IPS DF 4.7 (cell line): Measurements from ENCODE around the gene GFM2.
"Not testable (repeated sequence)": the region's sequence is repeated elsewhere in the genome, so short reads cannot be mapped to it uniquely, and the experiment has no call there.

Experiments used
- DNase-seq: peaks from one replicate; pipeline ENCODE4 v3.0.0-alpha.2; 2013; ENCODE audit warnings: low spot score; ENCODE audit errors: extremely low read depth

The GFM2 gene, protein sequence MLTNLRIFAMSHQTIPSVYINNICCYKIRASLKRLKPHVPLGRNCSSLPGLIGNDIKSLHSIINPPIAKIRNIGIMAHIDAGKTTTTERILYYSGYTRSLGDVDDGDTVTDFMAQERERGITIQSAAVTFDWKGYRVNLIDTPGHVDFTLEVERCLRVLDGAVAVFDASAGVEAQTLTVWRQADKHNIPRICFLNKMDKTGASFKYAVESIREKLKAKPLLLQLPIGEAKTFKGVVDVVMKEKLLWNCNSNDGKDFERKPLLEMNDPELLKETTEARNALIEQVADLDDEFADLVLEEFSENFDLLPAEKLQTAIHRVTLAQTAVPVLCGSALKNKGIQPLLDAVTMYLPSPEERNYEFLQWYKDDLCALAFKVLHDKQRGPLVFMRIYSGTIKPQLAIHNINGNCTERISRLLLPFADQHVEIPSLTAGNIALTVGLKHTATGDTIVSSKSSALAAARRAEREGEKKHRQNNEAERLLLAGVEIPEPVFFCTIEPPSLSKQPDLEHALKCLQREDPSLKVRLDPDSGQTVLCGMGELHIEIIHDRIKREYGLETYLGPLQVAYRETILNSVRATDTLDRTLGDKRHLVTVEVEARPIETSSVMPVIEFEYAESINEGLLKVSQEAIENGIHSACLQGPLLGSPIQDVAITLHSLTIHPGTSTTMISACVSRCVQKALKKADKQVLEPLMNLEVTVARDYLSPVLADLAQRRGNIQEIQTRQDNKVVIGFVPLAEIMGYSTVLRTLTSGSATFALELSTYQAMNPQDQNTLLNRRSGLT

DNA sequence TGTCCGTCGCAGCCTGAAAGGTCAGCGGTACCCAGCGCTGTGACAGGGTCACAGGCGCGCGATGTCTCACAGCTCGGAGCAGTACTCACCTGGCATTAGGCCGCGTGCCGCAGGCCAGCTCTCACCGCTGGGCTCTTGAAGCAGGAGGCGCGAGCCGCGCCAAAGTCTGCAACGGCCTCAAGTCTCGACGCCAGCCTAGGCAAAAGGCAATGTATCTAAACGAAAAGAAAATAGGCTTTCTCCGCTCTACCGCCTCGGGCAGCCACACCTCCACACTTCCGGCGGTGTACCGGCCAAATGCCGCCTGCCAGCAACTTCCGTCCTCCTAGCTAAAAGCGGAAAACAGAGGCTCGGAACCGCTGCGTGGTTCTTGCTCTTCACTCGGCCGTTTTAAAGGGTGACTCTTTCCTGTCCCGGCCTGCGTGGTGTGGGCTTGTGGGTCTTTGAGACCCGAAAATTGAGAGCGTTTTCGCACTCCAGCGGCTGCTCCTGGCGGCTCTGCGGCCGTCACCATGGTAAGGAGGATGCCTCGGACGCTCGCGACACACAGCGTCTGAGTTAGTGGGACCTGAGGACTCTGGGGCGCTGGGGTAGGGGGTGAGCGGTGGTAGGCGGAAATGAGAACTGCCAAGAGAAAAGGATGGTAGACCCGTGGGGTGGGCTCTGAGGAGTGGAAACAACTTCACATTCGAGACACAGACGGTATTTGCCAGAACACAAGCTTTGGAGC is at the start of gene GFM2, which contains the start of gene NSA2:
Gene GFM2, minus strand, starts transcription at position 269 of the 730 bp plus-strand sequence. CDS start 3,375 bp downstream, outside the sequence.
Gene NSA2, plus strand, starts transcription at position 401 of the 730 bp plus-strand sequence. Its CDS starts 112 bp downstream, at position 513.
- peak; percentile 86 for DNase-seq

GRCh38 chr5:74810915-74811314 is 44.0 kb upstream of the GFM2 start:
- DNase-seq = no peak

DNA sequence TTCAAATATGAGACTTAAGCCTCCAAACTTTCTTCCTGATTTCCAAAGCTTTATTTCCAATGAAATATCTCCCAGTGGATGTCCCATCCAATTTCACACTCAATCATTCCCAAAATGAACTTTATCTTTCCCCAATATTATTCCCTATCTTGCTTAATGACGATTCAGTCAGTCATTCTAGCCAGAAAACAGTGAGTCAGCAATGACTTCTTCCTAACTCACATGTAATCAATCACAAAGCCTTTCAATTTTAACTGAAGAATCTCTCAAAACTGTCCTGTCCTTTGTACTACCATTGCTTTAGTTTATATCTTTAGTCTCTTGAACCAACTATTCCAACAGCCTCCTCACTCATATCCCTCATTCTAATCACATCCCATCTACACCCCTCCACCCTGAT is 35.0 kb upstream of the GFM2 start:
- DNase-seq = no peak

DNA sequence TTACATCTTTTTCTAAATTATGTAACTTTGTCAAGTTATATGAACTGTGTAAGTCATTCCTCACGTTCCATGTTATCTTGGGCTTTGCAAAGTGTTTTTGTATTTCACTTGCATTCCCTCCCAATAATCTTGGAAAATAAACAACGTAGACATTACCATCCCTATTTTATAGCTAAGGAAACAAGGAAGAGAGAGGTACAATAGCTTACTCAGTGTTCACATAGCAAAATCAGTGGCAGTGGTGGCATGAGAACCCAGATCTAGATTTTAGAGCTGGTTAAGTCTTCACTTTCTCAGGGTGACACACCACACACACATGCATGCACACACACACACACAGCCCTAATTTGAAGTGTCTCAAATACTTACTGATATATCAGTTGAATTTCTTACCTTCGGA is 34.3 kb upstream of the GFM2 start:
- DNase-seq = no peak

GRCh38 chr5:74798977-74799911 is 32.3 kb upstream of the GFM2 start:
- DNase-seq = no peak

- DNase-seq = not testable (repeated sequence)
Observed at GRCh38 chr5:74791669-74792068, 24.8 kb upstream of the GFM2 start.

DNA sequence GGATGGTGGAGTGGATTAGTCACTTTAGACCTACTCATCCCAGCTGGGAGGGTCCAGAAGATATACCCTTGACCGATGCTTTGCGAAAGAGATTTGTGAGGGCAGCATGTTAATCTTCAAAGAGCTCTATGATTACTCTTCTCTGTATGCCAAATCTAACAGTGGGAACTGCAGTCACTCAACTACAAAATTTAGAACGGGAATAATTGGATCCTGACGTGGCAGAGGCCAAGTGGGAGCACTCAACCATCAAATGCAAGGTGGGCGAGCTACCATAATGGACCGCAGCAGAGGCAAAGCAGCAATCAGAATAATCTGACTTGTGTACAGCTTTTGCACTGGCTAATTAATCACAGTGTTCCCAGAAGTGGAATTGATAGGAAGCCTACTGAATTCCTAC is 20.5 kb upstream of the GFM2 start:
- DNase-seq = no peak

DNA sequence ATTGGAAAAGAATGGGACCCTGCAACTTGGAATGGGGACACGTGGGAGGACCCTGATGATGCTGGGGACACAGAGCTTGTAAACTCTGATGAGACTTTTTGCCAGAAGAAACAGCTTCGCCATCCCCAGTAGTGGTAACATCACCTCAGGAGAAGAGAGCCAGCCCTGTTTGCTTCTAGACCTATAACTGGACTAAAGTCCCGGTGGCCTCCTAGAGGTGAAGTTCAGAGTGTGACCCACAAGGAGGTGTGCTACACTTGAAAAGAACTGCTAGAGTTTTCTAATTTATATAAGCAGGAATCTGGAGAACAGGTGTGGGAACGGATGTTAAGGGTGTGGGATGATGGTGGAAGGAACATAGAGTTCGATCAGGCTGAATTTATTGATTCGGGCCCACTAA is 19.9 kb upstream of the GFM2 start:
- no peak for DNase-seq

DNA sequence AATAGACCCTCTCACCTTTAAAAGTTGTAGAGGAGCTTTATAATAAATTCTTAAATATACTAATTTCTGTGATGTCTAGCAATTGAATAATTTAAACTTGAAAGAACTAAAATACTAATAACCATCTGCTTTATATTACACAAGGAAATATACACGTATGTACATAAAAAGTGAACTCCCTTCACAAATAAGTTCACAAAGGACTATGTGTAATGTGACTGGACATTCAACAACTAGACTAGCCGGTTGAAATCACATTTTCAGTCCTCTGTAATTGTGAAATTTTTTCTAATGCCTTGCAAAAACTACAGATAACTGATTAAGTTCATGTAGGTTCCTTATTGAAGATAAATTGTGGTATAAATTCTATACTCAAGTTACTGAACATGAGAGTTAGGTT is 11.7 kb upstream of the GFM2 start:
- no peak for DNase-seq

DNA sequence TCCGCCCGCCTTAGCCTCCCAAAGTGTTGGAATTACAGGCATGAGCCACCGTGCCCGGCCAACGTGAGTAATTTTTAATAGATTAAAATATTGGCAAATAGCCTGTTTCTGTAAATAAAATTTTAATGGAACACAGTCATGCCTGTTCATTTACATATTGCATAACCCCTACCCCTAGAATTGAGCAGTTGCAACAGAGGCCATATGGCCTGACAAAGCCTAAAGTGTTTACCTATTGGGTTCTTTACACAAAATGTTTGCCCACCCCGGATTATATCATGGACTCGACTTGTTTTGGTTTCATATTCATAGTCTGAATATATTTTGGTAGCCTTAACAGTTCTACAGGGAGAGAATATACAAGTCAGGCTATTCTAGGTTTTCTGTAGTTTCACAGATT is 5.4 kb upstream of the GFM2 start:
- DNase-seq = no peak

DNA sequence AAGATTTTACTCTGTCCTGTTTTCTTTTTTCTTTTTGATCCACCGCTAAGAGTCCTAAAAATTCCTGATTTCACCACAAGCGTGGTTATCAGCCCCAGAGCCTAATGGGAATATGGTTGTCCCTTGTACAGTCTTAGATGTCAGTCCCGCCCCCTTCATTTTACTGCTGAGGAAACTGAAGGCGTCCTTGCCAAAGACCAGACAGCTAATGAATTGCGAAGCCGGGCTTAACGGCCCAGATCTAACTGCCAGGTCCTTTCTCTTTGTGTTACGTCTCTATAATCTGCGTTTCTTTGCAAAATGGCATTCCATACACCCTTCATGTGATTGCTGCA is 629 bp upstream of the GFM2 start:
- DNase-seq = no peak

DNA sequence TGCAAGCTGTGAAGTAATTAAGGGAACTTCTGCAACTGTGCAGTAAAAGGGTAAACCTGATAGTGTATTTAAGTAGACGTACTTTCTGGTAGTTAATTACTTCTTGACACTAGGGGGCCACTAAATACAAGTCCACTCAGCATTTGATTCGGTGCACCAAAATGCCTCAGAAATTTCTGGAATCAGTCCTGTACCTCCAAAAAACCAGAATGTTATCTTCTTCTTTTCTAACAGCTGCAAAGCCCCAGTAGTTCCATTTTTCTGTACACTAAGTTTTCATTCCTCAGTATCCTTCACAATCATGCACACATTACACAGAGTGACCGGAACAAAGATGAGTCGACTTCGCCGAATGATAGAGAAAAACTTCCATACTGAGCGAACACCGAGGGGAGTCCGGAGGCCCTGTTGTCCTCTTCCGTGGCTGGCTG is 484 bp downstream of the GFM2 start:
- no peak for DNase-seq

- no peak for DNase-seq
Observed at GRCh38 chr5:74765929-74766328, 988 bp downstream of the GFM2 start.

- no peak for DNase-seq
Observed at GRCh38 chr5:74765201-74765600, 1.7 kb downstream of the GFM2 start.

DNA sequence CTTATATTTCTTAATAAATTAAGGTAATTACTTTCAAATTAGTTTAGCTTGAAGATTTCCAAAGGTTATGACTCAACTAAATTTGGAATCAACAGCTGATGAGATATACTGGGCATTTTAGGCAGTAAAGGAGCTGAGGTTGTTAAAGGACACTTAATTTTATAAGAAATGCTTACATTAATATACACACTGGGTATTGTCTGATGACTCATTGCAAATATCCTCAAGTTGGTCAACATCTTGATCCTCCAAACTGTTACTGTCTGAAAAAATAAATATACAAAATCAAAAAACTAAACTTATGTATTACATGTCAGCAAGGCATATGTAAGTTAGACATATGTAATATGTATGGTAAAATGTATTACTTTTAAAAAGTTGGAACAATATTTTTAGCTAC is 3.4 kb downstream of the GFM2 start:
- DNase-seq = no peak

DNA sequence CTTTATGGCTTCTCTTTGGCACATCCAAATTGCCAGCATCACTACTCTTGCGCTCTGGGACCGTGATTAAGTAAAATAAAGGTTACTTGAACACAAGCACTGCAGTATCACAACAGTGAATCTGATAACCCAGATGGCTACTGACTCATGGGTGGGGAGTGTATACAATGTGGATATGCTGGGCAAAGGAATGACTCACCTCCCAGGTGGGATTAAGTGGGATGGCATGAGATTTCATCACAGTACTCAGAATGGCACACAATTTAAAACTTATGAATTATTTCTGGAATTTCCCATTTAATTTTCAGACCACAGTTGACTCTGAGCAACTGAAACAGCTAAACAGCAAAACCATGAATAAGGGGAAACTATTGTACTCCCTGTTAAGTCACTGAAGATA is 4.3 kb downstream of the GFM2 start:
- DNase-seq = no peak

DNA sequence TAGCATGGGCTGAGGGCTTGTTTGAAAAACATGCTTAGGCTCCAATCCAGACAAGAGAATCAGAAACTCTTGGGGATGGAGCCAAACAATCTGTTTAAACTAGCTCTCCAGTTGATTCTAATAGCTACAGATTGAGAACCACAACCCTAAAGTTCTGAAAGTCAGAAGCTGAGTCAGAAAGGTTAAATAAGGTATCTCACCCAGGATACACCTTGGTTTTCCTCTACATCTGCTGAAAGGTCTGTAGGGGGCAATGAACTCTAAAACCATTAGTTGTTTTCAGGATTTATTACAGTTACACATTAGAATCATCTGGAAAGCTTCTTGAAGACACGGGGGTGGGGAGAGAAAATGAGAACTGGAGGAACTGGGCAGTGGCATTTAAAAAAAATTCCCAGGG is 5.7 kb downstream of the GFM2 start:
- no peak for DNase-seq

- not testable (repeated sequence) for DNase-seq
Observed at GRCh38 chr5:74748742-74749141, 18.2 kb downstream of the GFM2 start.

DNA sequence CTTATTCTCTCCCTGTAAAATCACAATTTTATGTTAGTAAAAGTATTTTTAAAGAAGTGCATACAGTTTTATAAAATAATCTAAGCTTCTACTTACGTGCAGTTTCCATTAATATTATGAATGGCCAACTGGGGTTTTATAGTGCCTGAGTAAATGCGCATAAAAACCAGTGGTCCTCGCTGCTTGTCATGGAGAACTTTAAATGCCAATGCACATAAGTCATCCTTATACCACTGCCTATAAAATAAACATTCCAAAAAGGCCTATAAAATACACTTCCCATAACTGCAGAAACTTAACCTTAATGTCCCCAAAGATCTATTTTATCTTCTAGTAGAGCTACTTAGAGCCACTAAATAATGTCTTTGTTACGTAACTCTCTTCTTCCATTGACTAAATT is 28.5 kb downstream of the GFM2 start:
- no peak for DNase-seq

DNA sequence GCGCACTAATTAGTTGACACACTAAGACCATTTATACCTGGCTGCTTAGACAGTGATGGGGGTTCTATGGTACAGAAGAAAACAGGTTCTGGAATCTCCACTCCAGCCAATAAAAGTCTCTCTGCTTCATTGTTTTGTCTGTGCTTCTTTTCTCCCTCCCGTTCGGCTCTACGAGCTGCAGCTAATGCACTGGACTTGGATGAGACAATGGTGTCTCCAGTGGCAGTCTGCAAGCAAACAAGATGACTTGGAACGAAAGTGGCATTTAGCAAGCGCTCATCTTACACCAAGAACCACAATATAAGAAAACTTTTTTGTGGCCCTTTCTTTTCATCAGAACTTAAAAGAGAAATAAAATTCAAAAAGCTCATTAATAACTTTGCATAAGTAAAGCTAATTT is 30.2 kb downstream of the GFM2 start:
- no peak for DNase-seq

DNA sequence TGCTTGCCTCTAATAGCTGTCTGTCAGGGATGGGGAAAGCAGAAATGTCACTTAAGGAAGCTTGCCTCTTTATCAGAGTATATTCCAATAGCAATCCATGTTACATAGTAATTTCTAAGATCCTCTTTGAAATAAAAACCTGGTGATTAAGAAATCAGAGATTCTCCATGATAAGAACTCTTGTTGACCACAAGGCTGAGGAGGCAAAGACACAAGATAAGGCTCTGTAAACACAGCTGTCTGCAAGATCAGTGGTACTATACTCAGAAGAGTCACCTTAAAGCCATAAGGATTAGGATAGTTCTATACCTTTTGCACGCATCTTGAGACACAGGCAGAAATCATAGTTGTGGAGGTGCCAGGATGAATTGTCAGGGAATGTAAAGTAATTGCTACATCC is 41.6 kb downstream of the GFM2 start:
- DNase-seq = no peak
